Heart left ventricle (tissue), 16 donors: ENCODE measurements around the gene CHMP1A. TPM values are rescaled to one million over a fixed set of nuclear protein-coding genes. Genes with fewer than 3 reads are reported as not detected.
A peak's percentile ranks its signal among the peaks of the same experiment; 100 is the strongest.

Experiments
- ATAC-seq, 4 donors: fragments of 200-7000 bp; cut with Tn5 transposase; one replicate each; pipeline ENCODE4 v1.9.1; 2020 to 2022; ENCODE audit warnings: moderate library complexity in 4 of 4, mild to moderate bottlenecking in 3 of 4, moderate number of reproducible peaks in 1 of 4
- DNase-seq, 5 donors: peaks; one replicate each; pipeline ENCODE4 v3.0.0-alpha.2; 2020
- H3K27ac ChIP-seq, 12 donors: fragments of 200-600 bp; sonication (generic) in 4 of 12; one replicate each; pipeline versions ENCODE4 v1.5.0 to v1.8.0; 2016 to 2022; ENCODE audit warnings: mild to moderate bottlenecking in 2 of 12
- H3K27me3 ChIP-seq, 9 donors: fragments of 200-600 bp; sonication (generic) in 2 of 9; one replicate each; pipeline versions ENCODE4 v1.5.1 to v1.8.0; 2016 to 2022; ENCODE audit warnings: mild to moderate bottlenecking in 3 of 9
- H3K36me3 ChIP-seq, 9 donors: fragments of 200-600 bp; sonication (generic) in 2 of 9; one replicate each; pipeline versions ENCODE4 v1.5.0 to v1.8.0; 2018 to 2022; ENCODE audit warnings: mild to moderate bottlenecking in 2 of 9
- H3K4me1 ChIP-seq, 12 donors: fragments of 200-600 bp; sonication (generic) in 4 of 12; one replicate each; pipeline versions ENCODE4 v1.5.0 to v1.8.0; 2016 to 2022; ENCODE audit warnings: mild to moderate bottlenecking in 3 of 12
- H3K4me3 ChIP-seq, 12 donors: fragments of 200-600 bp; sonication (generic) in 4 of 12; one replicate each; pipeline versions ENCODE4 v1.5.0 to v1.8.0; 2017 to 2022; ENCODE audit warnings: mild to moderate bottlenecking in 9 of 12, moderate library complexity in 4 of 12
- H3K9me3 ChIP-seq, 12 donors: fragments of 200-600 bp; sonication (generic) in 4 of 12; one replicate each; pipeline versions ENCODE4 v1.5.0 to v1.8.0; 2016 to 2022; ENCODE audit warnings: mild to moderate bottlenecking in 1 of 12
- POLR2A ChIP-seq, 2 donors: fragments of 450-650 bp; IDR thresholded peaks; one replicate each; pipeline ENCODE4 v1.6.1; 2017; ENCODE audit warnings: antibody characterized with exemption in 2 of 2, mild to moderate bottlenecking in 2 of 2, moderate library complexity in 2 of 2
- WGBS, 4 donors: extraction: QIAGEN DNeasy Blood & Tissue Kit in 2 of 4; methylation state at CpG; one replicate each; pipeline versions ENCODE4 v1.1.5 to v1.1.7; 2013 to 2018; 5-methylcytosine and 5-hydroxymethylcytosine counted together
- intact Hi-C, 10 donors: fragments of 100-400 bp; cut with DNase I; formaldehyde crosslinking; loops; one replicate each; pipeline versions ENCODE4 v1.11.1 to v1.14.2; 2022
- polyA plus RNA-seq, 2 donors: library from polyadenylated mRNA; stranded (reverse); fragments of 200-250 nt; gene quantifications; one replicate each; pipeline ENCODE4 v1.2.3, GENCODE V29; 2013
- total RNA-seq, 9 donors: library from RNA; depleted of rRNA in 2 of 9; stranded (reverse); fragments of >200 nt in 2 of 9; fragmentation: NEBNext Ultra II Directional in 3 of 9; extraction: Animal tissue kit (Norgen Biotek cat#: 25700) in 3 of 9; gene quantifications; one replicate each; pipeline versions ENCODE4 v1.1.0 to v1.2.4, GENCODE V29; 2016 to 2023
- TF ChIP-seq, protein P1 (sequence below), 12 donors: fragments of 200-600 bp; sonication (generic) in 4 of 12; IDR thresholded peaks; one replicate each; pipeline versions ENCODE4 v1.5.0 to v1.8.0; 2018 to 2022; ENCODE audit warnings: antibody characterized with exemption in 12 of 12, mild to moderate bottlenecking in 5 of 12
- donor health status: ischemic (EF 13 %, LVEDD 7.1; RV severe dilation, severe dysfunction).
- donor health status: healthy with polysubstance abuse.
- donor health status: DM: no; HTN: yes; CAD: no.
- donor health status: DM: no; HTN: no; CAD: no.
- donor health status: ischemic (EF 25% LVEDD 6.9; RV normal size, moderate dysfunction).
- donor health status: ischemic (EF 25% LVEDD 5.7; RV mildly dilated, moderate dysfunction).
- donor health status: healthy.
- donor health status: DM: yes; HTN: yes; CAD: no.
- donor health status: ischemic (EF 35%, LVEDD 5.7; RV mildly dilated, moderate dysfunction).
- donor health status: nonischemic (EF 11% LVEDD 7.7; RV severe dilation, severe dysfunction).
- donor health status: DM: yes; HTN: yes; CAD: no.
- donor health status: PGD.
- donor health status: ischemic (EF 29% LVEDD 5.4; RV normal size, mild dysfunction).
- donor health status: nonischemic (EF 23%, LVEDD 6.1; RV moderate dilation, normal function).

The CHMP1A gene
- total and polyA plus RNA-seq, 11 donors, result 29.3 to 86.3 (median 44.6) TPM

DNA sequence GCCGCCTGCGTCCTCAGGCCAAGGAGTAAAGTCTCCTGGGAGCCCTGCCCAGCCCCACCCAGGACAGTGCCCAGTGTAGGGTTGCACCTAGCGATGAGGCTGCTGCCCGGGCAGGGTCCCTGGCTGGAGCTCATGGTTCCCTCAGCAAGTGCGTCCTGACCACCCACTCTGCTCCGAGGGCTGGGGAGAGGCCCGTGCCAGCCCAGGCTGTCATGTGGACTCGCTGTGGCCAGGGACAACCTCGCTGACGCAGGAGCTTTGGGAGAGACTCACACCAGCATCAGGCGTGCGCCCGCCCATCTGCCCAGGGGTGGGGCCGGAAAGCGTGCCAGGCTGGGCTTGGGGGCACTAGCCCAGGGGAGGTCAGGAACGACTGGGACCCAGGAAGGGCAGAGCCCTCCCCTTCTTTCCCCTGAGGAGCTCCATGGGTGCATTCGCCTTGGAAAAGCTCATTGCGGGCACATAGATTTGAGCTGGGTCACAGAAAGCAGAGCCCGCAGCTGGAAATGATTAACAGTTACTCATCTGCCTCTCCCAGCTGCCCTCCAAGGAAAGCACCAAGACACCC lies 24.4 kb downstream of the CHMP1A start:
- Histone ChIP-seq H3K4me3 (no peak overlapping the region), H3K27me3 (peaks cover 0 to 31% (median 15%) of the 10 kb centered on the region in 9 donors), H3K36me3 (no peaks in the 10 kb centered on the region), H3K4me1 (no peaks in the 10 kb centered on the region), H3K27ac (no peak overlapping the region), H3K9me3 (peaks cover 0 to 5% (median 0%) of the 10 kb centered on the region in 12 donors)
- TF ChIP-seq, protein P1, sequence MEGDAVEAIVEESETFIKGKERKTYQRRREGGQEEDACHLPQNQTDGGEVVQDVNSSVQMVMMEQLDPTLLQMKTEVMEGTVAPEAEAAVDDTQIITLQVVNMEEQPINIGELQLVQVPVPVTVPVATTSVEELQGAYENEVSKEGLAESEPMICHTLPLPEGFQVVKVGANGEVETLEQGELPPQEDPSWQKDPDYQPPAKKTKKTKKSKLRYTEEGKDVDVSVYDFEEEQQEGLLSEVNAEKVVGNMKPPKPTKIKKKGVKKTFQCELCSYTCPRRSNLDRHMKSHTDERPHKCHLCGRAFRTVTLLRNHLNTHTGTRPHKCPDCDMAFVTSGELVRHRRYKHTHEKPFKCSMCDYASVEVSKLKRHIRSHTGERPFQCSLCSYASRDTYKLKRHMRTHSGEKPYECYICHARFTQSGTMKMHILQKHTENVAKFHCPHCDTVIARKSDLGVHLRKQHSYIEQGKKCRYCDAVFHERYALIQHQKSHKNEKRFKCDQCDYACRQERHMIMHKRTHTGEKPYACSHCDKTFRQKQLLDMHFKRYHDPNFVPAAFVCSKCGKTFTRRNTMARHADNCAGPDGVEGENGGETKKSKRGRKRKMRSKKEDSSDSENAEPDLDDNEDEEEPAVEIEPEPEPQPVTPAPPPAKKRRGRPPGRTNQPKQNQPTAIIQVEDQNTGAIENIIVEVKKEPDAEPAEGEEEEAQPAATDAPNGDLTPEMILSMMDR (IDR thresholded peaks at IDR 0.05), result no peak
- TF ChIP-seq POLR2A (IDR thresholded peaks at IDR 0.05), result no peak
- ATAC-seq (no peak), DNase-seq (no peak)
- intact Hi-C loops, result loop anchor here in 1 of 10 donors (10.0 kb wide), 1 partner anchor 298 kb away; no protein-coding TSS in a partner anchor
- 75 to 85% (median 81%) methylated on average over 11 to 19 of the region's 19 CpGs for WGBS, 4 donors

DNA sequence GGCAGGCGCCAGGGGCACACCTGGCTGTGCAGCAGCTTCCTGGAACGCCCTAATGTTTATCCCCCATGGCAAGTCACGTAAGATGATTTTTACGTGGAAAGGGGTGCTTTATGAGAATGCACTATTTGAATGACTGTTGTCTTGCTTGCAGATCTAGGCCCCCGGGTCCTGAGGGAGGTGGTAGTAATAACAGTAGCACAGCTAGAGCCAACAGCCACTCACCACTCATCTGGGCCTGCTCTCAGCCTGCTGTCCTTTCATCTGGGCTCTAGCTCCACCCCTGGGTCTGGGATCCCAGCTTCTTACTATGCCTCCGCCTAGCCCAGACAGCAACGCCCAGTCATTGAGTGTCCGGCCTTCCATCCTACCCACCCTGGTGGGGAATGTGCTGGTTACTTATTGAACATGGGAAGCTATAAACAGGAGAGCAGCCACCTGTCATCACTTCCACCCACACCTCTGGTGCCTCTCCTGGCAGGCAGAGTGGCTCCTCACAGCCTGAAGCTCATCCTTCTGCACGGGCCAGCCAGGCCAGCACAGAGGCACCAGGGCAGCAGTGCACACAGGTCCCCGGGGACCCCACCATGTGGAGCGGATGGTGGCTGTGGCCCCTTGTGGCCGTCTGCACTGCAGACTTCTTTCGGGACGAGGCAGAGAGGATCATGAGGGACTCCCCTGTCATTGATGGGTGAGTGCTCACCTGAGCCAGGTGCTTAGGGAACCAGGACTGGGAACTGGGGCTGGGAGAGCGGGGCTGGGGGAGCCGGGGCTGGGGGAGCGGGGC lies 27.5 kb downstream of the CHMP1A start:
- Histone ChIP-seq H3K4me1 (no peaks in the 10 kb centered on the region), H3K4me3 (no peak overlapping the region), H3K9me3 (peaks cover 0 to 5% (median 0%) of the 10 kb centered on the region in 12 donors), H3K36me3 (no peaks in the 10 kb centered on the region), H3K27me3 (peaks cover 0 to 31% (median 15%) of the 10 kb centered on the region in 9 donors), H3K27ac (no peak overlapping the region)
- WGBS, 4 donors, result 85 to 88% (median 87%) methylated on average over 11 to 17 of the region's 17 CpGs
- TF ChIP-seq, protein P1 (IDR thresholded peaks at IDR 0.05), result no peak
- DNase-seq, result no peak
- intact Hi-C loops, result loop anchor here in 1 of 10 donors (10.0 kb wide), 1 partner anchor 295 kb away; no protein-coding TSS in a partner anchor
- ATAC-seq, result no peak

DNA sequence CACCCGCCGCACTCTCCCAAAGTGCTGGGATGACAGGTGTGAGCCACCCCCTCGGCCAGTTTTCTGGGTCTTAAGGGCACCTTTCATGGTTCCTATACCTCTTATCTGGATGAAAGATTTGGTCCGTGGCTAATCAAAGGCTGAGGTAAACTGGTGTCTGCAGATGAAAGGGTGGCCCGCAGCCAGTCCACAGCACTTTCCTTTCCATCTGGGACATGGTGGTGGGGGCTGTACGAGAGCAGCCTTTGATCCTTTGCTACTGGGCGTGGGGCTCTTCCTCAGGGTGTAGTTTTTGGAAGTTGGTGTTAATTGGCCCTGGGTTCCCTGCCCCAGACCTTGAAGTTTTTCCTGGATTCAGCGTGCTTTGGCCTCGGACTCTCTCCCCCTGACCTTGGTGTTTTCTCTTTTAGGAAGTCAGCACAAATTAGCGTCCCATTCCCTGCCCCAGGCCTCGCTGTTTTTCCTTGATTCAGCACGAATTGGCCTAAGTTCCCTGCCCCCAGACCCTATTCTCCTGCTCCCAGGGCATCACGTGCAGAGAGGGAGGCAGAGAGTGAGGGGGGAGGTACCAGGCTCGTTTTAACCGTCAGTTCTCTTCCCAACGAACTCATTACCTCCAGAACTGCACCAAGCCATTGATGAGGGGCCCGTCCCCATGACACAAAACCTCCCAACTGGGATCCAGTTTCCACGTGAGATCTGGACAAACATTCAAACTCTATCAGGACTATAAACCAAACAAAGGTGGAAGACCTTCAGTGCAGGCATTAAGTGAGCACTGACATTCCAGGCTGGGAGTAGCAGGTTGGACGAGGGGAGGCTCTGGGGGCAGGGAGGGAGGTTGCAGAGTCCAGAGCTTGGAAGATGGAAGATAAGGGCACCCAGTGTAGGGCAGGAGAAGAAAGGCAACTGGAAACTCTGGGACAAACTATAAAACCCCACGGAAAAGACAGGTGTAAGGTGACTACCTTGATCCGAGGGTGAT lies 32.4 kb downstream of the CHMP1A start:
- intact Hi-C loops, result no loop called here
- ATAC-seq (no peak), DNase-seq (no peak)
- TF ChIP-seq POLR2A (IDR thresholded peaks at IDR 0.05), result no peak
- no peaks in the 10 kb centered on the region for H3K36me3 ChIP-seq
- no peak overlapping the region for H3K27ac ChIP-seq
- peaks cover 0 to 5% (median 0%) of the 10 kb centered on the region in 12 donors for H3K9me3 ChIP-seq
- WGBS, 4 donors, result 52 to 57% (median 56%) methylated on average over 21 of the region's 21 CpGs
- peaks cover 0 to 12% (median 1%) of the 10 kb centered on the region in 12 donors for H3K4me1 ChIP-seq
- peaks cover 0 to 20% (median 3%) of the 10 kb centered on the region in 9 donors for H3K27me3 ChIP-seq
- no peak overlapping the region for H3K4me3 ChIP-seq

DNA sequence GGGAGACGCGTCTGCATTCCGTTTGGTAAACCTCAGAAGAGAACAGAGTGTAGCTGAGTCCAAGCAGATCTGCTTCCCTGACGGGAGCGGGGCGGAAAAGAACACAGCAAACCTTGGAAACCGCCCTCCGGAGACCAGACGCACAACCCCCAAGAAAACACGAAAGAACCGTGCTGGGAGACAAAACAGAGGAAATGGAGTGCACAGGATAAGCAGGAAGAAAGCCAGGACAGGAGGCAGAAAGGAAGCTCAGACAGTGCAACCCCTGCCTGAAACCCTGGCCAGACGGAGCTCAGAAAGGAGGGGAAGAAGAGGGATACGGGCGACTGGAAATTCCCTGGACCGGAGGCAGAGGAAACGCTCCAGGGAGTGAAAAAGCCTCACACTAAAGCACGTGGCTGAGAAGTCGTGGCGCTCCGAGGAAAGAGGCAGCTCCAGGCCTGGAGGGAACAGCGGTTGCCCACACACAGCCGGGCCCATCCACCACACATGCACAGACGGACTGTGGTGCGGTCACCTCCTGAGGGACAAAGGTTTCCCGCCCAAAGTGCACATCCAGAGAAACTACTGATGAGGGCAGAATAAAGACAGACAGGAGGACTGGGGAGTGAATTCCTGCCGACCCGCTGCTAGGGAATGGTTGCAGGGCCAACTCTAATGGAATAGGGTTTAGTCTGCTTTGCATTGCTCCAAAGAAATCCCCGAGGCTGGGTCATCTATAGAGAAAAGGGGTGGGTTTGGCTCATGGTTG lies 33.8 kb downstream of the CHMP1A start:
- no peaks in the 10 kb centered on the region for H3K9me3 ChIP-seq
- H3K27ac ChIP-seq, result peak overlapping the region in 2 of 12 donors; percentile 14 to 49
- no peaks in the 10 kb centered on the region for H3K36me3 ChIP-seq
- TF ChIP-seq, protein P1 (IDR thresholded peaks at IDR 0.05), result no peak
- no peak for TF ChIP-seq POLR2A (IDR thresholded peaks at IDR 0.05)
- peaks cover 0 to 24% (median 3%) of the 10 kb centered on the region in 9 donors for H3K27me3 ChIP-seq
- intact Hi-C loops, result no loop called here
- ATAC-seq (peak in 3 of 4 donors; percentile 32 to 81 (median 44)), DNase-seq (no peak)
- 29 to 33% (median 32%) methylated on average over 27 to 28 of the region's 28 CpGs for WGBS, 4 donors
- H3K4me1 ChIP-seq, result peaks cover 0 to 12% (median 1%) of the 10 kb centered on the region in 12 donors
- H3K4me3 ChIP-seq, result no peak overlapping the region
